Transverse colon (tissue), 4 donors: ENCODE measurements around the gene NOPCHAP1.

Experiments used
- CTCF ChIP-seq, 5 experiments: fragments of 200-600 bp in 3 of 5; fragments of 450-650 bp in 2 of 5; sonication (generic) in 3 of 5; IDR thresholded peaks; 1 replicate in 2 of 5; 2 replicates in 3 of 5; pipeline ENCODE4 v1.5.1; 2016 to 2017; ENCODE audit warnings: antibody characterized with exemption in 5 of 5, inconsistent platforms in 3 of 5, mild to moderate bottlenecking in 2 of 5, moderate library complexity in 1 of 5
- EP300 ChIP-seq: sonication (generic); formaldehyde crosslinking; IDR thresholded peaks from one replicate; pipeline ENCODE4 v1.6.1; 2017; ENCODE audit warnings: antibody characterized with exemption, low read depth
- POLR2A ChIP-seq: fragments of 450-650 bp; IDR thresholded peaks from one replicate; pipeline ENCODE4 v1.6.1; 2016; ENCODE audit warnings: antibody characterized with exemption, mild to moderate bottlenecking, moderate library complexity
- POLR2AphosphoS5 ChIP-seq, 3 donors: sonication (generic); formaldehyde crosslinking; IDR thresholded peaks; one replicate each; pipeline ENCODE4 v1.6.1; 2016; ENCODE audit warnings: antibody characterized with exemption in 3 of 3

- TF ChIP-seq CTCF (IDR thresholded peaks at IDR 0.05) (no peak), POLR2AphosphoS5 (IDR thresholded peaks at IDR 0.05) (no peak), EP300 (no peak), POLR2A (no peak)
Observed at GRCh38 chr12:104964856-104965205, 21.3 kb upstream of the NOPCHAP1 start.
